Mammary epithelial cell (primary cell): ENCODE measurements around the gene S100A10.

Experiments used
- EZH2 ChIP-seq: IDR thresholded peaks from 2 replicates; pipeline ENCODE4 v1.6.1; 2012; ENCODE audit warnings: low read length, inconsistent platforms, borderline replicate concordance
- TF ChIP-seq, protein P1 (sequence below), 2 donors: IDR thresholded peaks in 1 of 2; conservative IDR thresholded peaks in 1 of 2; 2 replicates each; pipeline ENCODE4 v1.5.1; 2011 to 2012; ENCODE audit warnings: inconsistent platforms in 2 of 2, low read length in 2 of 2, mild to moderate bottlenecking in 2 of 2, control low read depth in 1 of 2, low read depth in 1 of 2; ENCODE audit not compliant: insufficient read depth in 1 of 2; ENCODE audit errors: extremely low read depth in 1 of 2

DNA sequence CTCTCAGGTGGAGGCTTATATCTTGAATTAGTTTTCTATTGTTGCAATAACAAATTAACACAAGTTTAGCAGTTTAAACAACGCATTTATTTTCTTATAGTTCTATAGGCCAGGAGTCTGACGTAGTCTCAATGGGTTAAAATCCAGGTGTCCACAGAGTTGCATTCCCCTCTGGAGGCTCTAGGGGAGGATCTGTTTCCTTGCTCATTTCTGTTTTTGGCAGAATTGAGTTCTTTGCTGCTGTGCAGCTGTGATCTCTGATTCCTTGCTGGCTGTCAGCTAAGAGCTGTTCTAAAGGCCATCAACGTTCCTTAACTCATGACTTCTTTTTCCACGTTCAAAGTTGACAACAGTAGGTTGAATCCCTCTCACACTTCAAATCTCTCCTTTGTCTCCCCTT is 31.8 kb downstream of the S100A10 start:
- TF ChIP-seq, protein P1, sequence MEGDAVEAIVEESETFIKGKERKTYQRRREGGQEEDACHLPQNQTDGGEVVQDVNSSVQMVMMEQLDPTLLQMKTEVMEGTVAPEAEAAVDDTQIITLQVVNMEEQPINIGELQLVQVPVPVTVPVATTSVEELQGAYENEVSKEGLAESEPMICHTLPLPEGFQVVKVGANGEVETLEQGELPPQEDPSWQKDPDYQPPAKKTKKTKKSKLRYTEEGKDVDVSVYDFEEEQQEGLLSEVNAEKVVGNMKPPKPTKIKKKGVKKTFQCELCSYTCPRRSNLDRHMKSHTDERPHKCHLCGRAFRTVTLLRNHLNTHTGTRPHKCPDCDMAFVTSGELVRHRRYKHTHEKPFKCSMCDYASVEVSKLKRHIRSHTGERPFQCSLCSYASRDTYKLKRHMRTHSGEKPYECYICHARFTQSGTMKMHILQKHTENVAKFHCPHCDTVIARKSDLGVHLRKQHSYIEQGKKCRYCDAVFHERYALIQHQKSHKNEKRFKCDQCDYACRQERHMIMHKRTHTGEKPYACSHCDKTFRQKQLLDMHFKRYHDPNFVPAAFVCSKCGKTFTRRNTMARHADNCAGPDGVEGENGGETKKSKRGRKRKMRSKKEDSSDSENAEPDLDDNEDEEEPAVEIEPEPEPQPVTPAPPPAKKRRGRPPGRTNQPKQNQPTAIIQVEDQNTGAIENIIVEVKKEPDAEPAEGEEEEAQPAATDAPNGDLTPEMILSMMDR (conservative IDR thresholded peaks at IDR 0.05 in 1 of 2, IDR thresholded peaks at IDR 0.05 in 1 of 2; ENCODE audit: extremely low read depth in 1 of 2, insufficient read depth in 1 of 2, low read depth in 1 of 2, low read length in 2 of 2): no peak
- no peak for TF ChIP-seq EZH2
